GM12878 (cell line): ENCODE results near the gene PRICKLE4. TPM values are rescaled to one million over a fixed set of nuclear protein-coding genes. Genes with fewer than 3 reads are reported as not detected.

Experiments
- BHLHE40 ChIP-seq, 2 experiments: fragments of 450-650 bp in 1 of 2; IDR thresholded peaks; 2 replicates each; pipeline ENCODE4 v1.6.1; 2011 to 2017; ENCODE audit warnings: low read depth in 2 of 2, borderline replicate concordance in 1 of 2, improper control_type of control experiment in 1 of 2, low read length in 1 of 2, mild to moderate bottlenecking in 1 of 2
- BMI1 ChIP-seq: fragments of 450-650 bp; IDR thresholded peaks from 2 replicates; pipeline ENCODE4 v1.6.1; 2016; ENCODE audit warnings: mild to moderate bottlenecking, moderate library complexity, borderline replicate concordance
- CHD2 ChIP-seq: IDR thresholded peaks from 2 replicates; pipeline ENCODE4 v1.6.1; 2011; ENCODE audit warnings: low read depth, low read length, improper control_type of control experiment, borderline replicate concordance
- CREB1 ChIP-seq: IDR thresholded peaks from 2 replicates; pipeline ENCODE4 v1.6.1; 2012; ENCODE audit warnings: low read depth, mild to moderate bottlenecking, inconsistent platforms
- HSF1 ChIP-seq: fragments of 150-350 bp; IDR thresholded peaks from 2 replicates; pipeline ENCODE4 v1.6.1; 2014; ENCODE audit warnings: mild to moderate bottlenecking, low read depth, low read length
- IRF4 ChIP-seq: IDR thresholded peaks from 2 replicates; pipeline ENCODE4 v1.6.1; 2011; ENCODE audit warnings: low read depth, low read length
- MAX ChIP-seq: IDR thresholded peaks from 2 replicates; pipeline ENCODE4 v1.6.1; 2012; ENCODE audit warnings: low read depth, low read length, improper control_type of control experiment
- MXI1 ChIP-seq: fragments of 150-350 bp; IDR thresholded peaks from 2 replicates; pipeline ENCODE4 v1.6.1; 2011; ENCODE audit warnings: low read depth, mild to moderate bottlenecking, inconsistent platforms, low read length, improper control_type of control experiment
- MYB ChIP-seq: fragments of 150-350 bp; IDR thresholded peaks from 2 replicates; pipeline ENCODE4 v1.6.1; 2014; ENCODE audit warnings: mild to moderate bottlenecking, low read depth, low read length, borderline replicate concordance
- NFYA ChIP-seq: IDR thresholded peaks from 2 replicates; pipeline ENCODE4 v1.6.1; 2011; ENCODE audit warnings: low read depth, mild to moderate bottlenecking, low read length, improper control_type of control experiment, borderline replicate concordance
- PAX5 ChIP-seq: IDR thresholded peaks from 2 replicates; pipeline ENCODE4 v1.6.1; 2011; ENCODE audit warnings: low read depth, low read length, borderline replicate concordance
- PRDM15 ChIP-seq: fragments of 450-650 bp; formaldehyde crosslinking; IDR thresholded peaks from 2 replicates; pipeline ENCODE4 v1.4.0; 2020; ENCODE audit warnings: mild to moderate bottlenecking, moderate library complexity
- RAD51 ChIP-seq: fragments of 450-650 bp; IDR thresholded peaks from 2 replicates; pipeline ENCODE4 v1.6.1; 2016; ENCODE audit warnings: moderate library complexity, mild to moderate bottlenecking, inconsistent platforms
- RCOR1 ChIP-seq: conservative IDR thresholded peaks from 2 replicates; pipeline ENCODE4 v1.6.1; 2012; ENCODE audit warnings: low read depth, low read length, improper control_type of control experiment
- RELA ChIP-seq: fragments of 450-650 bp; IDR thresholded peaks from 2 replicates; pipeline ENCODE4 v1.8.0; 2014; ENCODE audit warnings: borderline replicate concordance; ENCODE audit not compliant: partially characterized antibody
- RUNX3 ChIP-seq: IDR thresholded peaks from 2 replicates; pipeline ENCODE4 v1.6.1; 2012; ENCODE audit warnings: low read length, inconsistent platforms
- TARDBP ChIP-seq: IDR thresholded peaks from 2 replicates; pipeline ENCODE4 v1.6.1; 2016; ENCODE audit warnings: borderline replicate concordance
- YY1 ChIP-seq: IDR thresholded peaks from 2 replicates; pipeline ENCODE4 v1.6.1; 2011; ENCODE audit warnings: low read depth, mild to moderate bottlenecking, low read length
- ZBTB11 ChIP-seq: fragments of 450-650 bp; formaldehyde crosslinking; IDR thresholded peaks from 2 replicates; pipeline ENCODE4 v1.5.0; 2022; ENCODE audit warnings: mild to moderate bottlenecking, missing genetic modification characterization
- ZNF274 ChIP-seq: IDR thresholded peaks from one replicate; pipeline ENCODE4 v1.8.0; 2011; ENCODE audit not compliant: insufficient read length, insufficient read depth
- polyA plus RNA-seq, 11 experiments: library from polyadenylated mRNA; depleted of rRNA in 4 of 11; unstranded in 6 of 11; stranded (reverse) in 5 of 11; fragments of >200 nt; fragmentation: Nextera tagmentation in 4 of 11; fragmentation: Illumina TruSeq in 1 of 11; extraction: Ambion mirVana in 4 of 11; extraction: Trizol in 1 of 11; gene quantifications; 1 replicate in 1 of 11; 2 replicates in 10 of 11; pipeline versions ENCODE4 v1.2.1 to v1.2.3, GENCODE V29; 2011 to 2016; ENCODE audit warnings: inconsistent platforms in 2 of 11, missing spikeins in 2 of 11, low read depth in 1 of 11
- total RNA-seq, 4 experiments: library from RNA; depleted of rRNA in 3 of 4; stranded (reverse); fragments of >200 nt in 3 of 4; fragmentation: Illumina TruSeq in 1 of 4; extraction: Trizol in 1 of 4; gene quantifications; 2 replicates each; pipeline versions ENCODE4 v1.2.1 to v1.2.3, GENCODE V29; 2013 to 2021

The PRICKLE4 gene
- total and polyA plus RNA-seq, 10 of the 15 experiments (the other 5 are each of a cell fraction or from before 2014, with no cell fraction given): 0.33 to 0.85 (median 0.35) TPM; not detected in 7

- TF ChIP-seq RUNX3: peak; percentile 6; the same call in 1 of the 2 replicates
- TF ChIP-seq MAX: no peak
- no peak for TF ChIP-seq BMI1
- 0 out of 2 replicates have a peak, but pooled peaks have one; percentile 19 for TF ChIP-seq CREB1
- no peak for TF ChIP-seq NFYA
- no peak for TF ChIP-seq RCOR1
- TF ChIP-seq RELA: no peak
- no peak for TF ChIP-seq RAD51
- peak; percentile 32 to 66; a peak in 3 of 4 replicates for TF ChIP-seq BHLHE40 (IDR thresholded peaks at IDR 0.05; ENCODE audit: borderline replicate concordance in 1 of 2, low read depth in 2 of 2, low read length in 1 of 2)
- no peak for TF ChIP-seq ZBTB11 (CRISPR knock-in tag)
- TF ChIP-seq TARDBP: no peak
- TF ChIP-seq CHD2: no peak
- TF ChIP-seq PRDM15 (CRISPR knock-in tag): 0 out of 2 replicates have a peak, but pooled peaks have one; percentile 25
- TF ChIP-seq IRF4: no peak
- peak; percentile 58 for TF ChIP-seq MXI1
- no peak for TF ChIP-seq MYB
- no peak for TF ChIP-seq ZNF274
- TF ChIP-seq YY1: peak; percentile 76
- 0 out of 2 replicates have a peak, but pooled peaks have one; percentile 35 for TF ChIP-seq PAX5
- TF ChIP-seq HSF1: no peak
Measured at GRCh38 chr6:41786451-41787218, 6.1 kb downstream of the PRICKLE4 start (continued).
